Activated gamma-delta T cell treated with anti-CD3 and anti-CD28 coated beads, Interleukin-2, amount 50 U/mL, for 16 hours (primary cell): ENCODE results near the gene COX6A1.
"Not testable (repeated sequence)": the region's sequence is repeated elsewhere in the genome, so short reads cannot be mapped to it uniquely, and the experiment has no call there.

Source experiments
- DNase-seq: peaks from one replicate; pipeline ENCODE4 v3.0.0-alpha.2; 2020; ENCODE audit warnings: low read depth

COX6A1 gene

GRCh38 chr12:120428597-120429229 is 9.2 kb upstream of the COX6A1 start:
- no peak for DNase-seq

- no peak for DNase-seq
Observed at GRCh38 chr12:120429368-120429767, 8.5 kb upstream of the COX6A1 start.

GRCh38 chr12:120432772-120433525 is 5.0 kb upstream of the COX6A1 start:
- DNase-seq: no peak

GRCh38 chr12:120438495-120439198 is 734 bp downstream of the COX6A1 start:
- no peak for DNase-seq

GRCh38 chr12:120439646-120440247 is 1.8 kb downstream of the COX6A1 start:
- DNase-seq: peak; percentile 65

- DNase-seq: no peak
Observed at GRCh38 chr12:120444676-120445075, 6.8 kb downstream of the COX6A1 start.

- DNase-seq: peak; percentile 78
Observed at GRCh38 chr12:120445911-120446843, 8.3 kb downstream of the COX6A1 start, which contains the start of the genes GATC and TRIAP1. Gene GATC, plus strand, starts transcription at chr12:120446444. Its CDS starts 37 bp downstream, at chr12:120446481. Gene TRIAP1, minus strand, starts transcription at chr12:120446384. Its CDS starts 12 bp downstream, at chr12:120446372.

GRCh38 chr12:120446844-120447178 is 8.9 kb downstream of the COX6A1 start:
- DNase-seq: not testable (repeated sequence)

GRCh38 chr12:120447992-120448391 is 10.1 kb downstream of the COX6A1 start:
- no peak for DNase-seq

- DNase-seq: not testable (repeated sequence)
Observed at GRCh38 chr12:120452524-120452923, 14.6 kb downstream of the COX6A1 start.

- no peak for DNase-seq
Observed at GRCh38 chr12:120453060-120453750, 15.3 kb downstream of the COX6A1 start.

GRCh38 chr12:120453977-120454376 is 16.1 kb downstream of the COX6A1 start:
- DNase-seq: no peak

- no peak for DNase-seq
Observed at GRCh38 chr12:120455302-120455701, 17.4 kb downstream of the COX6A1 start.

GRCh38 chr12:120457133-120457532 is 19.2 kb downstream of the COX6A1 start:
- DNase-seq: no peak

GRCh38 chr12:120460157-120460556 is 22.2 kb downstream of the COX6A1 start:
- DNase-seq: no peak

GRCh38 chr12:120462099-120462640 is 24.3 kb downstream of the COX6A1 start:
- no peak for DNase-seq

- DNase-seq: no peak
Observed at GRCh38 chr12:120463712-120464111, 25.8 kb downstream of the COX6A1 start.

GRCh38 chr12:120465756-120466155 is 27.8 kb downstream of the COX6A1 start:
- DNase-seq: no peak

- no peak for DNase-seq
Observed at GRCh38 chr12:120466560-120467315, 28.8 kb downstream of the COX6A1 start.

- DNase-seq: no peak
Observed at GRCh38 chr12:120467439-120467838, 29.5 kb downstream of the COX6A1 start.
